RWPE1 (cell line): ENCODE data around the gene UQCC2.

Experiments
- CTCF ChIA-PET: fragments of 350-600 bp; sonication (Branson Sonifier 250); formaldehyde crosslinking; extraction: SDS; loops from one replicate; lab custom pipeline; 2021; lab: Yijun Ruan, JAX
- POLR2A ChIA-PET: fragments of 400-600 bp; formaldehyde crosslinking; extraction: SDS; loops from one replicate; lab custom pipeline; 2020; ENCODE audit warnings: antibody characterized with exemption; ENCODE audit not compliant: low non-redundant PET; lab: Yijun Ruan, JAX
- DNase-seq: peaks from one replicate; pipeline ENCODE4 v3.0.0; 2012; ENCODE audit warnings: low spot score
- H3K27ac ChIP-seq: fragments of 450-650 bp; 2 replicates; pipeline ENCODE4 v1.5.1; 2017
- CTCF ChIP-seq: fragments of 450-650 bp; conservative IDR thresholded peaks from 2 replicates; pipeline ENCODE4 v1.5.1; 2017; ENCODE audit warnings: low read depth, mild to moderate bottlenecking

Gene UQCC2

DNA sequence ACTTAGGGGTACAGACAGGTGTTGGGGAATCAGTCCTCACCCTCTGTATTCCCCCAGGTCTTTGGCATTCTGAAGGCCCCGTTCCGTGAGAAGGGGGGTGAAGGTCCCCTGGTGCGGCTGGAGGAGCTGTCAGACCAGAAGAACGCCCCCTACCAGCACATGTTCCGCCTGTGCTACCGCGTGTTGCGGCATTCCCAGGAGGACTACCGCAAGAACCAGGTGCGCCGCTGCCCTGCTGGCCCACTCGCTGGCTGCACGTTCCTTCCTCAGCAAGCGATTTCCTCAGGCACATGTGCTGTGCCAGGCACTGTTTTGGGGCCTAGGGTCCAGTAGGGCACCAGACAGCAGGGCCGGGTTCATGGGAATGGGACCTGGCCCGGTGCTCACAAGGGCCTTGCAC lies 44.4 kb downstream of the UQCC2 start:
- POLR2A ChIA-PET = no interaction called here

GRCh38 chr6:33665957-33666356 lies 45.5 kb downstream of the UQCC2 start:
- H3K27ac ChIP-seq = peak overlapping the region; percentile 62
- DNase-seq = no peak
- ChIA-PET CTCF (no interaction called here), POLR2A (no interaction called here)
- TF ChIP-seq CTCF = no peak

More for the DNA sequence above, 44.4 kb downstream of the UQCC2 start:
- peak overlapping the region; percentile 87 for H3K27ac ChIP-seq
- no peak for DNase-seq
- TF ChIP-seq CTCF = no peak
- CTCF ChIA-PET = no interaction called here

DNA sequence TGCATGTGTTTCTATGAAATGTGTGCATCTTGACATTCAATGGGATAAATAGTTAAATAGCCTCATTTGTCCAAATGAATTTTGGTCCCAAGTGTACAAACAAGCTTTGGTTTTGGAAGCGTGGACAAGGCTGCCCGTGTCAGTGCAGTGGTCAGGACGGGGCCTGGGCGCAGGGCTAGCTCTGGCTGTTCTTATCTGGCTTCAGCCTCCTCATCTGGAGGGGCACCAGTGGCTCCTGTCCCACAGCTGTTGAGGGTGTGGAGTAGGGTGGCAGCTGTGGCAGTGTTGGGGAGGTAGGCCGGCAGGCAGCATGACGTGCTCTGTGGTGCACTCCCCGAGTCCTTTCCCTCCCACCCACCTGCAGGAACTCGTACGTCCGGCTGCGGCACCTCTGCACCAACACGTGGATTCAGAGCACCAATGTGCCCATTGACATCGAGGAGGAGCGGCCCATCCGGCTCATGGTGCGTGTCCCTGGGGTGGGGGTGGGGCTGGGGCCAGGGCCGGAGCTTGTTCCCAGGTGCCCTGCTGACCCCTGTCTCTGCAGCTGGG lies 46.9 kb downstream of the UQCC2 start:
- peak overlapping the region; percentile 62 for H3K27ac ChIP-seq
- DNase-seq = no peak
- CTCF ChIA-PET = interaction anchor here (0.7 to 1.1 kb wide), 2 partner anchors 57 to 75 kb away, joined by 3 read pairs; no protein-coding TSS in a partner anchor
- POLR2A ChIA-PET = no interaction called here
- no peak for TF ChIP-seq CTCF

DNA sequence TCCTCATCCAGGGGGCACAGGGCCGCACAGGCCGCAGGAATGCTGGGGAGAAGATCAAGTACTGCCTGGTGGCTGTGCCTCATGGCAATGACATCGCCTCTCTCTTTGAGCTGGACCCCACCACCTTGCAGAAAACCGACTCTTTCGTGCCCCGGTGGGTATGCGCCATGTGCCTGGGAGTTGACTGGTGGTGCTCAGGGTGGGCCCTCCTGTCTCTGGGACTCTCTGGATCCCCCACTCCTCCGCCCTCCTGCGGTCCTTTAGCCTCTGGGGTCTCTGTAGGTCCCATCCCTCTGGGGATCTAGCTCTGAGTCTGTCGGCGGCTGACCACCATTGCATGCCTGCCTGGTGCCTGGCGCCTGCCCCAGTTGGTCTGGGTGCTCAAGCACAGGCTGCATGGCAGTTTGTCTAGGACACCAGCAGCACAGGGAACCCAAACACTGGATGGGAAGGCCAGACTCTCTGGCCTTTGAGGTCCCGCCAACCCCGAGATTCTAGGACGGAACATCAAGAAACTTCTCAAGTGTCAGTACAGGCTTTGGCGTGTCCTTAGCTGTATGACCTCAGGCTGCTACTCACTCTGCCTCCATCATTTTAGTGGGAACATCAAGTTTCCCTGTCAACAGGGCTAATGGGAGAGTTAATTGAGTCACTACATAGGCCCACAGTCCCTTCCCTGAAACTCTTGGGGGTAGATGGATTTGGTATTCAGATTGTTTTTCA lies 47.6 kb downstream of the UQCC2 start:
- ChIA-PET POLR2A (no interaction called here), CTCF (interaction anchor here (0.7 to 1.1 kb wide), 2 partner anchors 57 to 74 kb away, joined by 3 read pairs; no protein-coding TSS in a partner anchor)
- H3K27ac ChIP-seq = peak overlapping the region; percentile 62
- no peak for DNase-seq
- TF ChIP-seq CTCF = no peak

DNA sequence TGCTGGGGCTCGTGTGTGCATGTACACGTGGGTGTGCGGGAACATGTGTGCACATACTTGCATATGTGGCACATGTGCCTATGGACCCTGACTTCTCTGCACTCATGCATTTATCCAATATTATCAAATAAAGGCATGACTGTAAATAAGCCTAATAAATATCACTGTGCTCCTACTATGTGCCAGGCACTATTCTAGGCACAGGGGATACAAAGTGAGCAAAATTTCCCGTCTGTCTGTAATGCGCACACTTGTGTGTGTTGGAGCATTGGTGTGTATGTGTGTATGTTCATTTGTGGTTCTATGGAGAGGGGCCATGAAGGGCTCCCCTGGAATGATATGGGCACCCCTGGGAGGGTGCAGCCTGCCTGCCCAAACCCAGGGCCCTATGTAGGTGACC lies 48.5 kb downstream of the UQCC2 start:
- POLR2A ChIA-PET = no interaction called here
- CTCF ChIA-PET = no interaction called here
- no peak for DNase-seq
- TF ChIP-seq CTCF = no peak
- peak overlapping the region; percentile 62 for H3K27ac ChIP-seq

- TF ChIP-seq CTCF = no peak
- DNase-seq = no peak
- ChIA-PET POLR2A (interaction anchor here (0.7 kb wide), 1 partner anchor 29 kb away, joined by 3 read pairs; no protein-coding TSS in a partner anchor), CTCF (no interaction called here)
- H3K27ac ChIP-seq = peak overlapping the region; percentile 62
Measured at GRCh38 chr6:33662318-33662717, 49.2 kb downstream of the UQCC2 start.
